B cell (primary cell): ENCODE results near the gene GOSR2.

Experiments
- CTCF ChIP-seq: fragments of 200-600 bp; IDR thresholded peaks from one replicate; pipeline ENCODE4 v1.8.0; 2022; ENCODE audit warnings: antibody characterized with exemption, mild to moderate bottlenecking
- EZH2 ChIP-seq: IDR thresholded peaks from 2 replicates; pipeline ENCODE4 v1.6.1; 2012; ENCODE audit warnings: borderline replicate concordance, low read depth, mild to moderate bottlenecking, moderate library complexity, low read length; ENCODE audit not compliant: insufficient read depth, poor library complexity, severe bottlenecking

- TF ChIP-seq CTCF (no peak), EZH2 (no peak)
Observed at GRCh38 chr17:46876353-46876887, 46.5 kb upstream of the GOSR2 start.
